ENCODE data around the gene KMT2E.

KMT2E gene

GRCh38 chr7:105130580-105130979 is 116.6 kb downstream of the KMT2E start:
- H3K4me3 ChIP-seq (ENCODE audit: low read length), result no peak overlapping the region
- peaks cover 3% of the 10 kb centered on the region for H3K4me1 ChIP-seq (ENCODE audit: insufficient read depth, low read length)
- peaks cover 15% of the 10 kb centered on the region for H3K36me3 ChIP-seq (ENCODE audit: insufficient read depth, low read length)
- no peaks in the 10 kb centered on the region for H3K9me3 ChIP-seq (ENCODE audit: low read length)
- H2AFZ ChIP-seq (ENCODE audit: low read depth, low read length), result no peak overlapping the region
- no peaks in the 10 kb centered on the region for H3K27me3 ChIP-seq (ENCODE audit: insufficient read depth, low read length)

GRCh38 chr7:105131033-105131656 is 117.1 kb downstream of the KMT2E start:
- H3K36me3 ChIP-seq (ENCODE audit: insufficient read depth, low read length), result peaks cover 10% of the 10 kb centered on the region
- no peak overlapping the region for H2AFZ ChIP-seq (ENCODE audit: low read depth, low read length)
- H3K4me3 ChIP-seq (ENCODE audit: low read length), result no peak overlapping the region
- H3K27me3 ChIP-seq (ENCODE audit: insufficient read depth, low read length), result no peaks in the 10 kb centered on the region
- no peaks in the 10 kb centered on the region for H3K9me3 ChIP-seq (ENCODE audit: low read length)
- H3K4me1 ChIP-seq (ENCODE audit: insufficient read depth, low read length), result peaks cover 3% of the 10 kb centered on the region

GRCh38 chr7:105131890-105132289 is 117.9 kb downstream of the KMT2E start:
- no peak overlapping the region for H2AFZ ChIP-seq (ENCODE audit: low read depth, low read length)
- H3K36me3 ChIP-seq (ENCODE audit: insufficient read depth, low read length), result peaks cover 16% of the 10 kb centered on the region
- H3K9me3 ChIP-seq (ENCODE audit: low read length), result no peaks in the 10 kb centered on the region
- H3K4me1 ChIP-seq (ENCODE audit: insufficient read depth, low read length), result peaks cover 3% of the 10 kb centered on the region
- H3K4me3 ChIP-seq (ENCODE audit: low read length), result no peak overlapping the region
- H3K27me3 ChIP-seq (ENCODE audit: insufficient read depth, low read length), result no peaks in the 10 kb centered on the region

GRCh38 chr7:105132335-105132734 is 118.3 kb downstream of the KMT2E start:
- H3K36me3 ChIP-seq (ENCODE audit: insufficient read depth, low read length), result peaks cover 19% of the 10 kb centered on the region

GRCh38 chr7:105132835-105133234 is 118.8 kb downstream of the KMT2E start:
- peaks cover 3% of the 10 kb centered on the region for H3K4me1 ChIP-seq (ENCODE audit: insufficient read depth, low read length)
- peaks cover 24% of the 10 kb centered on the region for H3K36me3 ChIP-seq (ENCODE audit: insufficient read depth, low read length)
- H3K4me3 ChIP-seq (ENCODE audit: low read length), result no peak overlapping the region
- no peaks in the 10 kb centered on the region for H3K9me3 ChIP-seq (ENCODE audit: low read length)
- H3K27me3 ChIP-seq (ENCODE audit: insufficient read depth, low read length), result no peaks in the 10 kb centered on the region
- H2AFZ ChIP-seq (ENCODE audit: low read depth, low read length), result no peak overlapping the region

More at GRCh38 chr7:105132335-105132734, 118.3 kb downstream of the KMT2E start:
- Histone ChIP-seq H3K4me1 (ENCODE audit: insufficient read depth, low read length) (peaks cover 3% of the 10 kb centered on the region), H3K9me3 (ENCODE audit: low read length) (no peaks in the 10 kb centered on the region), H3K27me3 (ENCODE audit: insufficient read depth, low read length) (no peaks in the 10 kb centered on the region), H2AFZ (ENCODE audit: low read depth, low read length) (no peak overlapping the region), H3K4me3 (ENCODE audit: low read length) (no peak overlapping the region)

- no peak overlapping the region for H3K4me3 ChIP-seq (ENCODE audit: low read length)
- peaks cover 28% of the 10 kb centered on the region for H3K36me3 ChIP-seq (ENCODE audit: insufficient read depth, low read length)
- peaks cover 3% of the 10 kb centered on the region for H3K4me1 ChIP-seq (ENCODE audit: insufficient read depth, low read length)
- H2AFZ ChIP-seq (ENCODE audit: low read depth, low read length), result no peak overlapping the region
- no peaks in the 10 kb centered on the region for H3K27me3 ChIP-seq (ENCODE audit: insufficient read depth, low read length)
- H3K9me3 ChIP-seq (ENCODE audit: low read length), result no peaks in the 10 kb centered on the region
Measured at GRCh38 chr7:105133358-105133757, 119.4 kb downstream of the KMT2E start.

- H3K9me3 ChIP-seq (ENCODE audit: low read length), result no peaks in the 10 kb centered on the region
- no peak overlapping the region for H2AFZ ChIP-seq (ENCODE audit: low read depth, low read length)
- H3K36me3 ChIP-seq (ENCODE audit: insufficient read depth, low read length), result peaks cover 32% of the 10 kb centered on the region
- no peaks in the 10 kb centered on the region for H3K27me3 ChIP-seq (ENCODE audit: insufficient read depth, low read length)
- no peak overlapping the region for H3K4me3 ChIP-seq (ENCODE audit: low read length)
- peaks cover 3% of the 10 kb centered on the region for H3K4me1 ChIP-seq (ENCODE audit: insufficient read depth, low read length)
Measured at GRCh38 chr7:105133986-105134655, 120.1 kb downstream of the KMT2E start.

GRCh38 chr7:105136221-105136620 is 122.2 kb downstream of the KMT2E start:
- H2AFZ ChIP-seq (ENCODE audit: low read depth, low read length), result no peak overlapping the region
- H3K36me3 ChIP-seq (ENCODE audit: insufficient read depth, low read length), result peaks cover 37% of the 10 kb centered on the region
- H3K27me3 ChIP-seq (ENCODE audit: insufficient read depth, low read length), result no peaks in the 10 kb centered on the region
- no peak overlapping the region for H3K4me3 ChIP-seq (ENCODE audit: low read length)
- no peaks in the 10 kb centered on the region for H3K9me3 ChIP-seq (ENCODE audit: low read length)
- H3K4me1 ChIP-seq (ENCODE audit: insufficient read depth, low read length), result peaks cover 3% of the 10 kb centered on the region

- H3K9me3 ChIP-seq (ENCODE audit: low read length), result no peaks in the 10 kb centered on the region
- peaks cover 44% of the 10 kb centered on the region for H3K36me3 ChIP-seq (ENCODE audit: insufficient read depth, low read length)
- H3K27me3 ChIP-seq (ENCODE audit: insufficient read depth, low read length), result no peaks in the 10 kb centered on the region
- H3K4me1 ChIP-seq (ENCODE audit: insufficient read depth, low read length), result no peaks in the 10 kb centered on the region
- no peak overlapping the region for H2AFZ ChIP-seq (ENCODE audit: low read depth, low read length)
- no peak overlapping the region for H3K4me3 ChIP-seq (ENCODE audit: low read length)
Measured at GRCh38 chr7:105137898-105138297, 123.9 kb downstream of the KMT2E start.

- Histone ChIP-seq H3K27me3 (ENCODE audit: insufficient read depth, low read length) (no peaks in the 10 kb centered on the region), H3K9me3 (ENCODE audit: low read length) (no peaks in the 10 kb centered on the region), H3K4me3 (ENCODE audit: low read length) (no peak overlapping the region), H2AFZ (ENCODE audit: low read depth, low read length) (no peak overlapping the region), H3K4me1 (ENCODE audit: insufficient read depth, low read length) (no peaks in the 10 kb centered on the region), H3K36me3 (ENCODE audit: insufficient read depth, low read length) (peaks cover 46% of the 10 kb centered on the region)
Measured at GRCh38 chr7:105139381-105139780, 125.4 kb downstream of the KMT2E start.

GRCh38 chr7:105141068-105141467 is 127.1 kb downstream of the KMT2E start:
- Histone ChIP-seq H2AFZ (ENCODE audit: low read depth, low read length) (no peak overlapping the region), H3K4me3 (ENCODE audit: low read length) (no peak overlapping the region), H3K27me3 (ENCODE audit: insufficient read depth, low read length) (no peaks in the 10 kb centered on the region), H3K9me3 (ENCODE audit: low read length) (no peaks in the 10 kb centered on the region), H3K36me3 (ENCODE audit: insufficient read depth, low read length) (peaks cover 46% of the 10 kb centered on the region), H3K4me1 (ENCODE audit: insufficient read depth, low read length) (no peaks in the 10 kb centered on the region)

GRCh38 chr7:105149827-105150226 is 135.8 kb downstream of the KMT2E start:
- Histone ChIP-seq H3K4me1 (ENCODE audit: insufficient read depth, low read length) (no peaks in the 10 kb centered on the region), H3K36me3 (ENCODE audit: insufficient read depth, low read length) (no peaks in the 10 kb centered on the region), H3K27me3 (ENCODE audit: insufficient read depth, low read length) (no peaks in the 10 kb centered on the region), H2AFZ (ENCODE audit: low read depth, low read length) (no peak overlapping the region), H3K4me3 (ENCODE audit: low read length) (no peak overlapping the region), H3K9me3 (ENCODE audit: low read length) (no peaks in the 10 kb centered on the region)

- H3K4me1 ChIP-seq (ENCODE audit: insufficient read depth, low read length), result no peaks in the 10 kb centered on the region
- no peak overlapping the region for H2AFZ ChIP-seq (ENCODE audit: low read depth, low read length)
- H3K4me3 ChIP-seq (ENCODE audit: low read length), result no peak overlapping the region
- no peaks in the 10 kb centered on the region for H3K9me3 ChIP-seq (ENCODE audit: low read length)
- H3K36me3 ChIP-seq (ENCODE audit: insufficient read depth, low read length), result no peaks in the 10 kb centered on the region
- H3K27me3 ChIP-seq (ENCODE audit: insufficient read depth, low read length), result no peaks in the 10 kb centered on the region
Measured at GRCh38 chr7:105151152-105151551, 137.1 kb downstream of the KMT2E start.

- no peaks in the 10 kb centered on the region for H3K4me1 ChIP-seq (ENCODE audit: insufficient read depth, low read length)
- peaks cover 12% of the 10 kb centered on the region for H3K36me3 ChIP-seq (ENCODE audit: insufficient read depth, low read length)
- no peak overlapping the region for H3K4me3 ChIP-seq (ENCODE audit: low read length)
- H2AFZ ChIP-seq (ENCODE audit: low read depth, low read length), result no peak overlapping the region
- H3K9me3 ChIP-seq (ENCODE audit: low read length), result no peaks in the 10 kb centered on the region
- H3K27me3 ChIP-seq (ENCODE audit: insufficient read depth, low read length), result no peaks in the 10 kb centered on the region
Measured at GRCh38 chr7:105153531-105153930, 139.5 kb downstream of the KMT2E start.
